Smooth muscle cell (in vitro differentiated cells): ENCODE measurements around the gene NRAS. TPM values are rescaled to one million over a fixed set of nuclear protein-coding genes. Genes with fewer than 3 reads are reported as not detected.

Source experiments
- DNase-seq: peaks from one replicate; lab custom pipeline; 2025; ENCODE audit not compliant: unreplicated experiment; lab: John Stamatoyannopoulos, UW
- H2AFZ ChIP-seq: fragments of 200-600 bp; sonication (generic); 2 replicates; pipeline ENCODE4 v1.6.0; 2016; ENCODE audit warnings: antibody characterized with exemption, low read depth, mild to moderate bottlenecking
- H3F3A ChIP-seq: fragments of 200-600 bp; sonication (generic); 2 replicates; pipeline ENCODE4 v1.6.0; 2017; ENCODE audit warnings: antibody characterized with exemption, low read depth
- H3K27ac ChIP-seq: fragments of 200-600 bp; sonication (generic); 2 replicates; pipeline ENCODE4 v1.5.1; 2016; ENCODE audit warnings: low read depth, mild to moderate bottlenecking
- H3K27me3 ChIP-seq: fragments of 200-600 bp; sonication (generic); 2 replicates; pipeline ENCODE4 v1.6.1; 2016; ENCODE audit warnings: low read depth, mild to moderate bottlenecking
- H3K36me3 ChIP-seq: fragments of 200-600 bp; sonication (generic); 2 replicates; pipeline ENCODE4 v1.5.1; 2016; ENCODE audit warnings: low read depth
- H3K4me1 ChIP-seq: fragments of 200-600 bp; sonication (generic); 2 replicates; pipeline ENCODE4 v1.5.1; 2016; ENCODE audit warnings: low read depth
- H3K4me2 ChIP-seq: fragments of 200-600 bp; sonication (generic); 2 replicates; pipeline ENCODE4 v1.6.0; 2016; ENCODE audit warnings: mild to moderate bottlenecking
- H3K4me3 ChIP-seq: fragments of 200-600 bp; sonication (generic); 2 replicates; pipeline ENCODE4 v1.5.1; 2016; ENCODE audit warnings: mild to moderate bottlenecking
- H3K79me2 ChIP-seq: fragments of 200-600 bp; sonication (generic); 2 replicates; pipeline ENCODE4 v1.6.0; 2016; ENCODE audit warnings: low read depth, mild to moderate bottlenecking
- H3K9ac ChIP-seq: fragments of 200-600 bp; sonication (generic); 2 replicates; pipeline ENCODE4 v1.6.0; 2016; ENCODE audit warnings: low read depth
- H3K9me3 ChIP-seq: fragments of 200-600 bp; sonication (generic); replicated peaks from 2 replicates; pipeline ENCODE4 v1.5.1; 2016; ENCODE audit warnings: low read depth
- H4K20me1 ChIP-seq: fragments of 200-600 bp; sonication (generic); 2 replicates; pipeline ENCODE4 v1.6.0; 2016; ENCODE audit warnings: low read depth
- CTCF ChIP-seq: fragments of 200-600 bp; sonication (generic); IDR thresholded peaks from 2 replicates; pipeline ENCODE4 v1.5.1; 2017; ENCODE audit warnings: borderline replicate concordance, mild to moderate bottlenecking, antibody characterized with exemption; ENCODE audit not compliant: insufficient read depth, poor library complexity, severe bottlenecking
- WGBS: methylation state at CpG from one replicate; pipeline ENCODE4 v1.1.7; 2016; ENCODE audit warnings: low lambda C conversion rate; 5-methylcytosine and 5-hydroxymethylcytosine counted together
- polyA plus RNA-seq: library from polyadenylated mRNA; unstranded; fragments of >200 nt; fragmentation: Nextera tagmentation; extraction: Ambion mirVana; gene quantifications from 2 replicates; pipeline ENCODE4 v1.2.1, GENCODE V29; 2016
- total RNA-seq: library from RNA; depleted of rRNA; stranded (reverse); fragments of >200 nt; gene quantifications from 2 replicates; pipeline ENCODE4 v1.2.3, GENCODE V29; 2014

NRAS gene
- total and polyA plus RNA-seq, 2 experiments from 2014 or later: 37.0 to 84.7 TPM

- 81% methylated on average over 2 of the region's 2 CpGs for WGBS
- no peaks in the 10 kb centered on the region for H3K9me3 ChIP-seq
- peaks cover 4% of the 10 kb centered on the region for H3F3A ChIP-seq
- H3K27me3 ChIP-seq: no peaks in the 10 kb centered on the region
- no peaks in the 10 kb centered on the region for H3K79me2 ChIP-seq
- no peak overlapping the region for H3K4me3 ChIP-seq
- H2AFZ ChIP-seq: no peak overlapping the region
- no peak overlapping the region for H3K9ac ChIP-seq
- H3K4me2 ChIP-seq: no peak overlapping the region
- H3K4me1 ChIP-seq: no peaks in the 10 kb centered on the region
- DNase-seq: no peak
- no peak for TF ChIP-seq CTCF
- H4K20me1 ChIP-seq: peaks cover 4% of the 10 kb centered on the region
- no peak overlapping the region for H3K27ac ChIP-seq
- peaks cover 9% of the 10 kb centered on the region for H3K36me3 ChIP-seq
Observed at GRCh38 chr1:114701931-114702330, 14.6 kb downstream of the NRAS start.

- H3K9me3 ChIP-seq: no peaks in the 10 kb centered on the region
- H3K36me3 ChIP-seq: peaks cover 3% of the 10 kb centered on the region
- H3K27ac ChIP-seq: no peak overlapping the region
- H2AFZ ChIP-seq: no peak overlapping the region
- H3K4me1 ChIP-seq: no peaks in the 10 kb centered on the region
- peaks cover 4% of the 10 kb centered on the region for H4K20me1 ChIP-seq
- DNase-seq: no peak
- H3K4me3 ChIP-seq: no peak overlapping the region
- H3K27me3 ChIP-seq: peaks cover 4% of the 10 kb centered on the region
- no peak for TF ChIP-seq CTCF
- H3F3A ChIP-seq: no peaks in the 10 kb centered on the region
- no peak overlapping the region for H3K4me2 ChIP-seq
- H3K9ac ChIP-seq: no peak overlapping the region
- 78% methylated on average over 4 of the region's 4 CpGs for WGBS
- H3K79me2 ChIP-seq: no peaks in the 10 kb centered on the region
Observed at GRCh38 chr1:114700036-114700600, 16.5 kb downstream of the NRAS start.

GRCh38 chr1:114696810-114697209 is 19.8 kb downstream of the NRAS start:
- Histone ChIP-seq H3K9ac (no peak overlapping the region), H3K9me3 (no peaks in the 10 kb centered on the region), H4K20me1 (no peaks in the 10 kb centered on the region), H3K4me1 (no peaks in the 10 kb centered on the region), H2AFZ (no peak overlapping the region), H3K4me3 (no peak overlapping the region), H3K79me2 (no peaks in the 10 kb centered on the region), H3K27me3 (peaks cover 4% of the 10 kb centered on the region), H3K27ac (no peak overlapping the region), H3F3A (no peaks in the 10 kb centered on the region), H3K4me2 (no peak overlapping the region), H3K36me3 (no peaks in the 10 kb centered on the region)
- TF ChIP-seq CTCF: no peak
- DNase-seq: no peak

- Histone ChIP-seq H2AFZ (no peak within 1 kb of the TSS), H3K4me3 (no peak within 1 kb of the TSS), H3K4me1 (no peaks in the 10 kb centered on the region), H3K9me3 (no peaks in the 10 kb centered on the region), H3K36me3 (no peaks in the 10 kb centered on the region), H3K27me3 (peaks cover 4% of the 10 kb centered on the region), H3K27ac (no peak within 1 kb of the TSS), H4K20me1 (no peaks in the 10 kb centered on the region), H3K4me2 (no peak within 1 kb of the TSS), H3K9ac (no peak within 1 kb of the TSS), H3F3A (no peaks in the 10 kb centered on the region), H3K79me2 (no peaks in the 10 kb centered on the region)
- 74% methylated on average over 6 of the region's 6 CpGs for WGBS
- DNase-seq: no peak
- TF ChIP-seq CTCF: no peak
Observed at GRCh38 chr1:114695430-114696058, 21.0 kb downstream of the NRAS start, which contains the start of gene AMPD1. AMPD1 (minus strand) TSS chr1:114695546; CDS start chr1:114695471, 75 bp downstream.
